Liver (tissue), 9 donors: ENCODE data around the gene SLC5A2. TPM values are rescaled to one million over a fixed set of nuclear protein-coding genes. Genes with fewer than 3 reads are reported as not detected.

Experiments
- DNase-seq: peaks from one replicate; pipeline ENCODE4 v3.0.0-alpha.2; 2017; ENCODE audit warnings: low spot score
- H3K27ac ChIP-seq, 2 donors: one replicate each; pipeline ENCODE4 v1.7.0; 2013; ENCODE audit warnings: inconsistent platforms in 2 of 2, low read length in 2 of 2, control low read depth in 1 of 2, low read depth in 1 of 2, mild to moderate bottlenecking in 1 of 2
- H3K27me3 ChIP-seq, 4 donors: one replicate each; pipeline versions ENCODE4 v1.6.1 to v1.7.0; 2013; ENCODE audit warnings: low read length in 3 of 4, inconsistent platforms in 1 of 4, mild to moderate bottlenecking in 1 of 4, moderate library complexity in 1 of 4; ENCODE audit not compliant: control insufficient read depth in 4 of 4, insufficient read depth in 4 of 4
- H3K36me3 ChIP-seq, 4 donors: one replicate each; pipeline versions ENCODE4 v1.6.1 to v1.7.0; 2013; ENCODE audit warnings: low read length in 3 of 4, mild to moderate bottlenecking in 3 of 4, low read depth in 1 of 4, moderate library complexity in 1 of 4; ENCODE audit not compliant: control insufficient read depth in 4 of 4, insufficient read depth in 3 of 4
- H3K4me1 ChIP-seq, 4 donors: one replicate each; pipeline versions ENCODE4 v1.6.1 to v1.7.0; 2013; ENCODE audit warnings: low read length in 3 of 4, mild to moderate bottlenecking in 3 of 4, moderate library complexity in 1 of 4; ENCODE audit not compliant: control insufficient read depth in 4 of 4, insufficient read depth in 4 of 4
- H3K4me3 ChIP-seq, 3 donors: one replicate each; pipeline versions ENCODE4 v1.6.1 to v1.7.0; 2013; ENCODE audit warnings: low read length in 3 of 3, control low read depth in 1 of 3, low read depth in 1 of 3, mild to moderate bottlenecking in 1 of 3
- H3K9ac ChIP-seq, 2 donors: one replicate each; pipeline ENCODE4 v1.7.0; 2013; ENCODE audit warnings: low read length in 2 of 2, mild to moderate bottlenecking in 2 of 2, moderate library complexity in 2 of 2, control low read depth in 1 of 2, low read depth in 1 of 2
- H3K9me3 ChIP-seq, 4 donors: one replicate each; pipeline versions ENCODE4 v1.6.1 to v1.7.0; 2013; ENCODE audit warnings: low read length in 3 of 4; ENCODE audit not compliant: control insufficient read depth in 4 of 4
- ATF3 ChIP-seq: IDR thresholded peaks from 2 replicates; pipeline ENCODE4 v1.6.1; 2016; ENCODE audit warnings: antibody characterized with exemption
- EGR1 ChIP-seq, 2 donors: IDR thresholded peaks; 2 replicates each; pipeline ENCODE4 v1.6.1; 2016 to 2018; ENCODE audit warnings: antibody characterized with exemption in 2 of 2, low read depth in 2 of 2
- FOXA1 ChIP-seq: IDR thresholded peaks from 2 replicates; pipeline ENCODE4 v1.6.1; 2016; ENCODE audit warnings: antibody characterized with exemption
- FOXA2 ChIP-seq: IDR thresholded peaks from 2 replicates; pipeline ENCODE4 v1.6.1; 2016; ENCODE audit warnings: antibody characterized with exemption
- GABPA ChIP-seq, 2 donors: IDR thresholded peaks in 1 of 2; conservative IDR thresholded peaks in 1 of 2; 2 replicates each; pipeline ENCODE4 v1.6.1; 2016; ENCODE audit warnings: antibody characterized with exemption in 2 of 2, mild to moderate bottlenecking in 1 of 2, moderate library complexity in 1 of 2
- HNF4A ChIP-seq, 2 donors: conservative IDR thresholded peaks; 2 replicates each; pipeline ENCODE4 v1.6.1; 2016; ENCODE audit warnings: antibody characterized with exemption in 2 of 2, mild to moderate bottlenecking in 2 of 2
- HNF4G ChIP-seq: IDR thresholded peaks from 2 replicates; pipeline ENCODE4 v1.6.1; 2016; ENCODE audit warnings: antibody characterized with exemption
- JUND ChIP-seq, 2 donors: IDR thresholded peaks; 2 replicates each; pipeline ENCODE4 v1.6.1; 2016; ENCODE audit warnings: antibody characterized with exemption in 2 of 2
- MAX ChIP-seq: IDR thresholded peaks from 2 replicates; pipeline ENCODE4 v1.6.1; 2016; ENCODE audit warnings: antibody characterized with exemption
- NR2F2 ChIP-seq: IDR thresholded peaks from 2 replicates; pipeline ENCODE4 v1.6.1; 2016; ENCODE audit warnings: antibody characterized with exemption
- RAD21 ChIP-seq, 2 donors: IDR thresholded peaks; 2 replicates each; pipeline ENCODE4 v1.6.1; 2016; ENCODE audit warnings: antibody characterized with exemption in 2 of 2, mild to moderate bottlenecking in 2 of 2
- SP1 ChIP-seq: IDR thresholded peaks from 2 replicates; pipeline ENCODE4 v1.6.1; 2018; ENCODE audit warnings: antibody characterized with exemption, mild to moderate bottlenecking
- TAF1 ChIP-seq: conservative IDR thresholded peaks from 2 replicates; pipeline ENCODE4 v1.6.1; 2016; ENCODE audit warnings: antibody characterized with exemption, mild to moderate bottlenecking
- YY1 ChIP-seq: IDR thresholded peaks from 2 replicates; pipeline ENCODE4 v1.6.1; 2016; ENCODE audit warnings: antibody characterized with exemption, mild to moderate bottlenecking
- ZBTB33 ChIP-seq: IDR thresholded peaks from 2 replicates; pipeline ENCODE4 v1.6.1; 2016; ENCODE audit warnings: antibody characterized with exemption
- WGBS: extraction: QIAGEN DNeasy Blood & Tissue Kit; methylation state at CpG from one replicate; pipeline ENCODE4 v1.1.7; 2013; 5-methylcytosine and 5-hydroxymethylcytosine counted together
- polyA plus RNA-seq, 2 donors: library from polyadenylated mRNA; stranded (reverse) in 1 of 2; unstranded in 1 of 2; fragments of 200-250 nt in 1 of 2; fragments of >200 nt in 1 of 2; fragmentation: Nextera tagmentation in 1 of 2; extraction: Ambion mirVana in 1 of 2; gene quantifications; one replicate each; pipeline versions ENCODE4 v1.2.1 to v1.2.3, GENCODE V29; 2013 to 2015
- total RNA-seq, 2 donors: library from RNA; depleted of rRNA; stranded (reverse); fragments of >200 nt; gene quantifications; one replicate each; pipeline ENCODE4 v1.2.3, GENCODE V29; 2014
- TF ChIP-seq, protein P1 (sequence below): fragments of 150-350 bp; IDR thresholded peaks from 2 replicates; pipeline ENCODE4 v1.5.1; 2017; ENCODE audit warnings: improper control_type of control experiment, low read depth, low read length; ENCODE audit not compliant: missing input control
- donor health status: healthy.
- donor health status: healthy.
- donor health status: healthy.
- donor health status: healthy.
- donor health status: healthy.

SLC5A2 gene
- total and polyA plus RNA-seq, 4 donors = 0.14 to 8.1 (median 0.93) TPM; not detected in 1

DNA sequence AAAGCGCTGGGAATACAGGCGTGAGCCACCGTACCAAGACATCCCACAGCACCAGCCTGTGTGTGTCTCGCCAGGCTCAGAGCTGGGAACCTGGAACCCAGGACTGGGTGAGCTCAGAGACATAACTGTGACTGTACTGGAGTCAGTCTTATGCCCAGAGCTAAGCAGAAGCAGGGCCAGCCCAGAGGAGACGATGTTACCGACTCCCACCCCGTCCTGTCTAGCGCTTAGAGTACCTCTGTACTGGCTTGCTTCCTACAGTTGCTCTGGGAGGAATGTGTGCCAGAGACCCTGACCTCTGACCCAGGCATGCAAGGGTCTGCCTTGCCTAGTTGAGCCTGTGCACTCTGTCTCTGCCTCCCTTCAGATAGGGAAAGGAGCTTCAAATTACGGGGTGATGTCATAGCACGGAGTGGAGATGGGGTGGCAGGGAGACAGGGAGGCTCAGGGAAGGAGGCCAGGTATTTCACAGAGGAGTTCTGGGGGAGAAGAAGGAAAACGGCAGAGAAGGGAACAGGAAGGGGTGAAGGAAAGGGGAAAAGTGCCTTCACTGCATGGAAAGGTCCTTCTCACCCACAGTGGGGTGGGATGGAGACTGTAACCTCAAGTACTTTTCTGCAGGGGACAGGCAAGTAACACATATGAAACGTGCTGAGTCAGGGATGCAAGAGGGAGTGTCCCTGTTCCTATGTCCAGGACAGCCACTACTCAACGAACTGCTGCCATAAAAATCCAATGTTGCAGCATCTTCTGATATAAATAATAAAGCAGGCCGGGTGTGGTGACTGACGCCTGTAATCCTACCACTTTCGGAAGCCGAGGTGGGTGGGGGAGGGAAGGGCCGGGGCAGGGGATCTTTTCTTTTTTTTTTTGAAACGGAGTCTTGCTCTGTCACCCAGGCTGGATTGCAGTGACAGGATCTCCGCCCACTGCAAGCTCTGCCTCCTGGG, 29.4 kb upstream of the SLC5A2 start:
- Histone ChIP-seq H3K9ac (no peak overlapping the region), H3K27ac (no peak overlapping the region), H3K27me3 (no peaks in the 10 kb centered on the region), H3K4me3 (no peak overlapping the region), H3K9me3 (no peaks in the 10 kb centered on the region), H3K4me1 (peaks cover 18 to 48% (median 31%) of the 10 kb centered on the region in 4 donors), H3K36me3 (no peaks in the 10 kb centered on the region)
- TF ChIP-seq ATF3 = no peak
- TF ChIP-seq, protein P1, sequence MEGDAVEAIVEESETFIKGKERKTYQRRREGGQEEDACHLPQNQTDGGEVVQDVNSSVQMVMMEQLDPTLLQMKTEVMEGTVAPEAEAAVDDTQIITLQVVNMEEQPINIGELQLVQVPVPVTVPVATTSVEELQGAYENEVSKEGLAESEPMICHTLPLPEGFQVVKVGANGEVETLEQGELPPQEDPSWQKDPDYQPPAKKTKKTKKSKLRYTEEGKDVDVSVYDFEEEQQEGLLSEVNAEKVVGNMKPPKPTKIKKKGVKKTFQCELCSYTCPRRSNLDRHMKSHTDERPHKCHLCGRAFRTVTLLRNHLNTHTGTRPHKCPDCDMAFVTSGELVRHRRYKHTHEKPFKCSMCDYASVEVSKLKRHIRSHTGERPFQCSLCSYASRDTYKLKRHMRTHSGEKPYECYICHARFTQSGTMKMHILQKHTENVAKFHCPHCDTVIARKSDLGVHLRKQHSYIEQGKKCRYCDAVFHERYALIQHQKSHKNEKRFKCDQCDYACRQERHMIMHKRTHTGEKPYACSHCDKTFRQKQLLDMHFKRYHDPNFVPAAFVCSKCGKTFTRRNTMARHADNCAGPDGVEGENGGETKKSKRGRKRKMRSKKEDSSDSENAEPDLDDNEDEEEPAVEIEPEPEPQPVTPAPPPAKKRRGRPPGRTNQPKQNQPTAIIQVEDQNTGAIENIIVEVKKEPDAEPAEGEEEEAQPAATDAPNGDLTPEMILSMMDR = no peak
- no peak for TF ChIP-seq HNF4G
- TF ChIP-seq JUND (IDR thresholded peaks at IDR 0.05) = no peak
- no peak for TF ChIP-seq SP1
- TF ChIP-seq FOXA2 = no peak
- no peak for TF ChIP-seq RAD21 (IDR thresholded peaks at IDR 0.05)
- TF ChIP-seq NR2F2 = no peak
- no peak for TF ChIP-seq EGR1 (IDR thresholded peaks at IDR 0.05; ENCODE audit: low read depth in 2 of 2)
- TF ChIP-seq FOXA1 = no peak
- no peak for TF ChIP-seq TAF1
- peak in 1 of 2 donors; percentile 15 for TF ChIP-seq HNF4A (conservative IDR thresholded peaks at IDR 0.05)
- peak; percentile 11 for TF ChIP-seq YY1
- TF ChIP-seq ZBTB33 = no peak
- no peak for TF ChIP-seq MAX
- TF ChIP-seq GABPA (IDR thresholded peaks at IDR 0.05 in 1 of 2, conservative IDR thresholded peaks at IDR 0.05 in 1 of 2) = no peak
- WGBS = 54% methylated on average over 20 of the region's 20 CpGs
- no peak for DNase-seq

- Histone ChIP-seq H3K4me3 (no peak overlapping the region), H3K9ac (no peak overlapping the region), H3K27me3 (no peaks in the 10 kb centered on the region), H3K36me3 (no peaks in the 10 kb centered on the region), H3K9me3 (no peaks in the 10 kb centered on the region), H3K27ac (no peak overlapping the region), H3K4me1 (peaks cover 20 to 56% (median 41%) of the 10 kb centered on the region in 4 donors)
- TF ChIP-seq ZBTB33 (no peak), FOXA2 (no peak), MAX (no peak), HNF4G (no peak), HNF4A (conservative IDR thresholded peaks at IDR 0.05) (no peak), RAD21 (IDR thresholded peaks at IDR 0.05) (peak in 1 of 2 donors; percentile 11), SP1 (no peak)
- 79% methylated on average over 17 of the region's 17 CpGs for WGBS
- no peak for DNase-seq
These were observed 27.2 kb upstream of the SLC5A2 start for GRCh38 chr16:31455601-31456314.
